ENCODE results near the gene MINDY1. TPM values are rescaled to one million over a fixed set of nuclear protein-coding genes. Genes with fewer than 3 reads are reported as not detected.

The MINDY1 gene
- total RNA-seq, 1 experiment from 2014 or later = 15.8 TPM

GRCh38 chr1:150969626-150970025 is 37.1 kb downstream of the MINDY1 start:
- POLR2A ChIA-PET = no interaction called here
- in situ Hi-C loops (cut with HindIII; ENCODE audit: low pct_unique_long_range_greater_than_20kb, low sequenced_read_pairs) (no loop called here), intact Hi-C loops (cut with micrococcal nuclease; ENCODE audit: unreplicated experiment) (no loop called here)
- CTCF ChIA-PET = no interaction called here
- H3K27ac ChIP-seq (ENCODE audit: low read length) = no peak overlapping the region
- no peaks in the 10 kb centered on the region for H3K27me3 ChIP-seq (ENCODE audit: control insufficient read depth, insufficient read depth, low read length)
- H3K9me3 ChIP-seq (ENCODE audit: control insufficient read depth, insufficient read depth, low read depth, low read length) = no peaks in the 10 kb centered on the region
- TF ChIP-seq TCF7L2 (IDR thresholded peaks at IDR 0.05; ENCODE audit: low read depth, low read length) = no peak
- no peak for TF ChIP-seq SIN3A (IDR thresholded peaks at IDR 0.05; ENCODE audit: borderline replicate concordance, insufficient read depth, low read depth, low read length)
- H3K4me3 ChIP-seq (ENCODE audit: low read depth in 2 of 2, low read length in 2 of 2) = no peak overlapping the region
- H3K4me1 ChIP-seq (ENCODE audit: control insufficient read depth, insufficient read depth, low read length) = peaks cover 38% of the 10 kb centered on the region
- ATAC-seq (no peak), DNase-seq (ENCODE audit: low read depth, low spot score) (no peak)
- no TSS peak for BruUV-seq (replicated peaks)
- peaks cover 30% of the 10 kb centered on the region for H3K36me3 ChIP-seq (ENCODE audit: control insufficient read depth, insufficient read depth, low read length)

GRCh38 chr1:150968491-150968890 is 38.2 kb downstream of the MINDY1 start:
- no peak overlapping the region; the same call in 1 of the 2 replicates for H3K27ac ChIP-seq (ENCODE audit: low read length)
- TF ChIP-seq CTCF (IDR thresholded peaks at IDR 0.05) (no peak), TCF7L2 (IDR thresholded peaks at IDR 0.05; ENCODE audit: low read depth, low read length) (no peak), SIN3A (IDR thresholded peaks at IDR 0.05; ENCODE audit: borderline replicate concordance, insufficient read depth, low read depth, low read length) (no peak), REST (IDR thresholded peaks at IDR 0.05; ENCODE audit: insufficient read depth in 1 of 2, low read depth in 2 of 2, low read length in 1 of 2) (no peak), POLR2AphosphoS5 (IDR thresholded peaks at IDR 0.05; ENCODE audit: low read depth, low read length) (no peak)
- in situ Hi-C loops (cut with HindIII; ENCODE audit: low pct_unique_long_range_greater_than_20kb, low sequenced_read_pairs) = no loop called here
- H3K36me3 ChIP-seq (ENCODE audit: control insufficient read depth, insufficient read depth, low read length) = peaks cover 36% of the 10 kb centered on the region
- ATAC-seq (no peak), DNase-seq (ENCODE audit: low read depth, low spot score) (no peak)
- intact Hi-C loops (cut with micrococcal nuclease; ENCODE audit: unreplicated experiment) = no loop called here
- BruUV-seq (replicated peaks) = no TSS peak
- ChIA-PET CTCF (no interaction called here), POLR2A (no interaction called here)
- H3K4me1 ChIP-seq (ENCODE audit: control insufficient read depth, insufficient read depth, low read length) = peaks cover 38% of the 10 kb centered on the region
- H3K9me3 ChIP-seq (ENCODE audit: control insufficient read depth, insufficient read depth, low read depth, low read length) = no peaks in the 10 kb centered on the region
- H3K4me3 ChIP-seq (ENCODE audit: low read depth in 2 of 2, low read length in 2 of 2) = no peak overlapping the region
- no peaks in the 10 kb centered on the region for H3K27me3 ChIP-seq (ENCODE audit: control insufficient read depth, insufficient read depth, low read length)

- ChIA-PET POLR2A (no interaction called here), CTCF (no interaction called here)
- no peak for DNase-seq (ENCODE audit: low read depth, low spot score)
- in situ Hi-C loops (cut with HindIII; ENCODE audit: low pct_unique_long_range_greater_than_20kb, low sequenced_read_pairs) = no loop called here
- no TSS peak for BruUV-seq (replicated peaks)
- no peaks in the 10 kb centered on the region for H3K9me3 ChIP-seq (ENCODE audit: control insufficient read depth, insufficient read depth, low read depth, low read length)
- TF ChIP-seq TCF7L2 (IDR thresholded peaks at IDR 0.05; ENCODE audit: low read depth, low read length) (no peak), SIN3A (IDR thresholded peaks at IDR 0.05; ENCODE audit: borderline replicate concordance, insufficient read depth, low read depth, low read length) (no peak), POLR2AphosphoS5 (IDR thresholded peaks at IDR 0.05; ENCODE audit: low read depth, low read length) (no peak), REST (IDR thresholded peaks at IDR 0.05; ENCODE audit: insufficient read depth in 1 of 2, low read depth in 2 of 2, low read length in 1 of 2) (no peak), CTCF (IDR thresholded peaks at IDR 0.05) (no peak)
- no peaks in the 10 kb centered on the region for H3K27me3 ChIP-seq (ENCODE audit: control insufficient read depth, insufficient read depth, low read length)
- H3K36me3 ChIP-seq (ENCODE audit: control insufficient read depth, insufficient read depth, low read length) = peaks cover 37% of the 10 kb centered on the region
- no peak for ATAC-seq
- no peak overlapping the region; the same call in 1 of the 2 replicates for H3K27ac ChIP-seq (ENCODE audit: low read length)
- H3K4me1 ChIP-seq (ENCODE audit: control insufficient read depth, insufficient read depth, low read length) = peaks cover 35% of the 10 kb centered on the region
- intact Hi-C loops (cut with micrococcal nuclease; ENCODE audit: unreplicated experiment) = no loop called here
- no peak overlapping the region for H3K4me3 ChIP-seq (ENCODE audit: low read depth in 2 of 2, low read length in 2 of 2)
Measured at GRCh38 chr1:150967936-150968335, 38.8 kb downstream of the MINDY1 start.
